Measurements from ENCODE around the gene NOP14. TPM values are rescaled to one million over a fixed set of nuclear protein-coding genes. Genes with fewer than 3 reads are reported as not detected.

The NOP14 gene
- total and polyA plus RNA-seq, 11 donors: 11.4 to 26.0 (median 15.8) TPM

- H3K36me3 ChIP-seq: peaks cover 2 to 98% (median 97%) of the 10 kb centered on the region in 9 donors
- TF ChIP-seq CTCF (IDR thresholded peaks at IDR 0.05) (no peak), POLR2A (IDR thresholded peaks at IDR 0.05) (no peak)
Observed at GRCh38 chr4:2942532-2943363, 20.5 kb downstream of the NOP14 start.

GRCh38 chr4:2942037-2942531, 21.1 kb downstream of the NOP14 start:
- Histone ChIP-seq H3K27me3 (no peaks in the 10 kb centered on the region), H3K9me3 (no peaks in the 10 kb centered on the region), H3K36me3 (peaks cover 2 to 98% (median 97%) of the 10 kb centered on the region in 9 donors), H3K4me1 (peaks cover 0 to 5% (median 0%) of the 10 kb centered on the region in 12 donors), H3K27ac (no peak overlapping the region), H3K4me3 (no peak overlapping the region)
- intact Hi-C loops (cut with DNase I): no loop called here
- ATAC-seq: no peak
- TF ChIP-seq POLR2A (IDR thresholded peaks at IDR 0.05) (no peak), CTCF (IDR thresholded peaks at IDR 0.05) (no peak)
- 89 to 93% (median 92%) methylated on average over 19 to 21 of the region's 21 CpGs for WGBS, 4 donors
- DNase-seq: no peak

More at GRCh38 chr4:2942532-2943363, 20.5 kb downstream of the NOP14 start:
- ATAC-seq (peak in 2 of 4 donors; percentile 6 to 7), DNase-seq (no peak)
- no peak overlapping the region for H3K4me3 ChIP-seq
- no peaks in the 10 kb centered on the region for H3K27me3 ChIP-seq
- intact Hi-C loops (cut with DNase I): no loop called here
- peaks cover 0 to 4% (median 0%) of the 10 kb centered on the region in 12 donors for H3K4me1 ChIP-seq
- H3K27ac ChIP-seq: no peak overlapping the region
- 83 to 87% (median 85%) methylated on average over 30 to 31 of the region's 31 CpGs for WGBS, 4 donors
- no peaks in the 10 kb centered on the region for H3K9me3 ChIP-seq

- Histone ChIP-seq H3K27ac (no peak overlapping the region), H3K27me3 (no peaks in the 10 kb centered on the region), H3K36me3 (peaks cover 2 to 96% (median 90%) of the 10 kb centered on the region in 9 donors), H3K4me3 (no peak overlapping the region), H3K4me1 (peaks cover 0 to 11% (median 0%) of the 10 kb centered on the region in 12 donors), H3K9me3 (no peaks in the 10 kb centered on the region)
- DNase-seq: no peak
- TF ChIP-seq POLR2A (IDR thresholded peaks at IDR 0.05) (no peak), CTCF (IDR thresholded peaks at IDR 0.05) (no peak)
- intact Hi-C loops (cut with DNase I): no loop called here
- 90 to 93% (median 92%) methylated on average over 19 to 24 of the region's 24 CpGs for WGBS, 4 donors
- ATAC-seq: peak in 1 of 4 donors; percentile 2
Observed at GRCh38 chr4:2941138-2942036, 21.8 kb downstream of the NOP14 start.

All from heart left ventricle (tissue), 16 donors.